Lower lobe of right lung (tissue), 2 donors: ENCODE measurements around the gene FYN. TPM values are rescaled to one million over a fixed set of nuclear protein-coding genes. Genes with fewer than 3 reads are reported as not detected.

Experiments
- ATAC-seq, 2 donors: fragments of 200-7000 bp; cut with Tn5 transposase; one replicate each; pipeline ENCODE4 v1.9.1; 2020 to 2022; ENCODE audit warnings: mild to moderate bottlenecking in 2 of 2, moderate library complexity in 2 of 2
- DNase-seq: peaks from one replicate; pipeline ENCODE4 v3.0.0-alpha.2; 2020
- H3K27ac ChIP-seq: fragments of 200-600 bp; one replicate; pipeline ENCODE4 v1.8.0; 2022
- H3K27me3 ChIP-seq: fragments of 200-600 bp; one replicate; pipeline ENCODE4 v1.8.0; 2022; ENCODE audit warnings: low read depth
- H3K36me3 ChIP-seq: fragments of 200-600 bp; one replicate; pipeline ENCODE4 v1.8.0; 2022; ENCODE audit warnings: mild to moderate bottlenecking
- H3K4me1 ChIP-seq: fragments of 200-600 bp; one replicate; pipeline ENCODE4 v1.8.0; 2022
- H3K4me3 ChIP-seq: fragments of 200-600 bp; one replicate; pipeline ENCODE4 v1.8.0; 2022; ENCODE audit warnings: mild to moderate bottlenecking
- H3K9me3 ChIP-seq: fragments of 200-600 bp; one replicate; pipeline ENCODE4 v1.8.0; 2022
- intact Hi-C: fragments of 100-400 bp; cut with DNase I; formaldehyde crosslinking; loops from one replicate; pipeline ENCODE4 v1.11.0; 2022
- total RNA-seq: library from RNA; stranded (reverse); fragmentation: NEBNext Ultra II Directional; extraction: Animal tissue kit (Norgen Biotek cat#: 25700); gene quantifications from one replicate; pipeline ENCODE4 v1.2.1, GENCODE V29; 2021
- TF ChIP-seq, protein P1 (sequence below): fragments of 200-600 bp; IDR thresholded peaks from one replicate; pipeline ENCODE4 v1.8.0; 2022; ENCODE audit warnings: antibody characterized with exemption, mild to moderate bottlenecking
- donor health status: DM: no; HTN: yes; CAD: no; lungs with severe emphysema.

The FYN gene
- total RNA-seq, 1 donor from 2014 or later = 99.2 TPM

DNA sequence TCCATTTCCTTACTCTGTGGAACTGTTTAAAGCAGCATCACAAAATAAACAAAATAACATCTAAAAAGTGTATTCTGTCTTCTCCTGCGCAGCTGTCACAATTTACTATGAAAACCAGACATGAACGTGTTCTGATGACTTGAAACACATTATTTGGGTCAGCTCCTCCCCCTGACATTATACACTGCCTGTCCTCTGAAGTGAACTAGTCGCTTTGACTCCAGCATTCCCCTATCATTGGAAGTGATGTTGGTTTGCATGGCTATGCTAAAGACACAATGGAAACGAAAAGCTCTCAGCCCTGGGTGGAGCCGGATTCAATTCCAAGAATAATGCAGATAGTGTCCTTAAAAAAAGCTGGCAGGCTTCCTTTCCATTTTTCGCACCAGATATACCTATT is 125.9 kb downstream of the FYN start:
- TF ChIP-seq, protein P1, sequence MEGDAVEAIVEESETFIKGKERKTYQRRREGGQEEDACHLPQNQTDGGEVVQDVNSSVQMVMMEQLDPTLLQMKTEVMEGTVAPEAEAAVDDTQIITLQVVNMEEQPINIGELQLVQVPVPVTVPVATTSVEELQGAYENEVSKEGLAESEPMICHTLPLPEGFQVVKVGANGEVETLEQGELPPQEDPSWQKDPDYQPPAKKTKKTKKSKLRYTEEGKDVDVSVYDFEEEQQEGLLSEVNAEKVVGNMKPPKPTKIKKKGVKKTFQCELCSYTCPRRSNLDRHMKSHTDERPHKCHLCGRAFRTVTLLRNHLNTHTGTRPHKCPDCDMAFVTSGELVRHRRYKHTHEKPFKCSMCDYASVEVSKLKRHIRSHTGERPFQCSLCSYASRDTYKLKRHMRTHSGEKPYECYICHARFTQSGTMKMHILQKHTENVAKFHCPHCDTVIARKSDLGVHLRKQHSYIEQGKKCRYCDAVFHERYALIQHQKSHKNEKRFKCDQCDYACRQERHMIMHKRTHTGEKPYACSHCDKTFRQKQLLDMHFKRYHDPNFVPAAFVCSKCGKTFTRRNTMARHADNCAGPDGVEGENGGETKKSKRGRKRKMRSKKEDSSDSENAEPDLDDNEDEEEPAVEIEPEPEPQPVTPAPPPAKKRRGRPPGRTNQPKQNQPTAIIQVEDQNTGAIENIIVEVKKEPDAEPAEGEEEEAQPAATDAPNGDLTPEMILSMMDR = no peak
- DNase-seq (no peak), ATAC-seq (no peak)
- Histone ChIP-seq H3K4me3 (no peak overlapping the region), H3K9me3 (no peaks in the 10 kb centered on the region), H3K4me1 (peaks cover 88% of the 10 kb centered on the region), H3K27me3 (no peaks in the 10 kb centered on the region), H3K36me3 (no peaks in the 10 kb centered on the region), H3K27ac (peak overlapping the region; percentile 32)
- intact Hi-C loops = no loop called here

DNA sequence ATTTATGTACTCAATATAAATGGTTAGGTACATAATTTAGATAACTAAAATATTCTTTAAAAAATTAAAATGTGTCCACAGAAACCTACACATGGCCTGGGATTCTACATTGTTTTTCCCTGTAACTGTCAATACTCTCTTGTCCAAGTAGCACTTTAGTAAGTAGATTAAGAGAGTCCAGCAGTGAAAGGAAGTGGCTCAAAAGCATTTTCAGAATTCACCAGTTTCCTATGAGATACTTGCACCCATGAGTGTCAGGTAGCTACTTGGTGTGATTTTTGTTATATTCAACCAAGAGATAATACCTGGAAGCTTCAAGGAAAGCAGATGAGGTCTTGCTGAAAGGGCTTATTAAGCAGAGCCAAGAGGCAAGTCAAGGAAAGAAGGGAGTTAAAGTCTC is 126.3 kb downstream of the FYN start:
- ATAC-seq (no peak), DNase-seq (no peak)
- TF ChIP-seq, protein P1 = no peak
- Histone ChIP-seq H3K9me3 (no peaks in the 10 kb centered on the region), H3K27ac (peak overlapping the region; percentile 32), H3K36me3 (no peaks in the 10 kb centered on the region), H3K4me3 (no peak overlapping the region), H3K4me1 (peaks cover 85% of the 10 kb centered on the region), H3K27me3 (no peaks in the 10 kb centered on the region)
- intact Hi-C loops = no loop called here

DNA sequence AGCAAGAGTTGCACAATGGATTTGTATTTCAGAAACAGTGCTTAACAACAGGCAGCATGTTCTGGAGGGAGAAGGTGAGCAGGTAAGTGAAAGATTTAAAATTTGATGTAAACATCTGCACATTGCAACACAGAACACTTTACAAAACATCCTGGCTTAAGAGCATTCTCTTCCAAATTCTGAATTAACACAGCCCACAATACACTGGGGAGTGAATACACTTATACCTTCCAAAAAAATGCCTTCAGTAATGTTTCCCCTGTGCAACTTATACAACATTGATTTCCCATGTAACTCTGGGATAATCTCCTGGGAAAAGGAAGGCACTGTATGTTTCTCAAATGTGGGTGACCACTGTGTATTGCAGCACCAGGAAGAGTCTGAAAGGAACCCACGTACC is 127.6 kb downstream of the FYN start:
- Histone ChIP-seq H3K36me3 (no peaks in the 10 kb centered on the region), H3K27me3 (no peaks in the 10 kb centered on the region), H3K27ac (peak overlapping the region; percentile 32), H3K4me3 (no peak overlapping the region), H3K4me1 (peaks cover 72% of the 10 kb centered on the region), H3K9me3 (no peaks in the 10 kb centered on the region)
- no peak for DNase-seq
- intact Hi-C loops = no loop called here
- TF ChIP-seq, protein P1 = no peak
- ATAC-seq = no peak

DNA sequence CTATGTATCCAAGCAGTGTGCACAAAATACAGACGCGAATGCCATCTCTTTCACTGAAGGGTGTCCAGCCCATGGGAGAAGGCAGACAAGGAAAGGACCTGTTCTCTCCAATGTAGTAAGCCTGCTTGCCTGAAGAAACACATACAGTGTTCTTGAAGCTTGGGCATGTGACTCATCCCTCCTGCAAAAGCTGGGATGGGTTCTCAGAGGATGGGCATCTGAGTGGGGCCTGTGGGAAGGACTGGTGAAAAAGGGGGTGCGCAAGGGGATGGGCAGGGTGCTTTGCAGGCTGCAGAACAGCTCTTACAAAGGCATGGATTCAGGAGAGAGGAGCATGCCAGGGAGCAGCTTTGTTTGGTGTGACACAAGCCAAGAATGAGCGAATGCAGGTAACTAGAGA is 128.1 kb downstream of the FYN start:
- ATAC-seq (no peak), DNase-seq (no peak)
- Histone ChIP-seq H3K27me3 (no peaks in the 10 kb centered on the region), H3K9me3 (no peaks in the 10 kb centered on the region), H3K4me1 (peaks cover 68% of the 10 kb centered on the region), H3K36me3 (no peaks in the 10 kb centered on the region), H3K27ac (peak overlapping the region; percentile 32), H3K4me3 (no peak overlapping the region)
- intact Hi-C loops = no loop called here
- TF ChIP-seq, protein P1 = no peak

DNA sequence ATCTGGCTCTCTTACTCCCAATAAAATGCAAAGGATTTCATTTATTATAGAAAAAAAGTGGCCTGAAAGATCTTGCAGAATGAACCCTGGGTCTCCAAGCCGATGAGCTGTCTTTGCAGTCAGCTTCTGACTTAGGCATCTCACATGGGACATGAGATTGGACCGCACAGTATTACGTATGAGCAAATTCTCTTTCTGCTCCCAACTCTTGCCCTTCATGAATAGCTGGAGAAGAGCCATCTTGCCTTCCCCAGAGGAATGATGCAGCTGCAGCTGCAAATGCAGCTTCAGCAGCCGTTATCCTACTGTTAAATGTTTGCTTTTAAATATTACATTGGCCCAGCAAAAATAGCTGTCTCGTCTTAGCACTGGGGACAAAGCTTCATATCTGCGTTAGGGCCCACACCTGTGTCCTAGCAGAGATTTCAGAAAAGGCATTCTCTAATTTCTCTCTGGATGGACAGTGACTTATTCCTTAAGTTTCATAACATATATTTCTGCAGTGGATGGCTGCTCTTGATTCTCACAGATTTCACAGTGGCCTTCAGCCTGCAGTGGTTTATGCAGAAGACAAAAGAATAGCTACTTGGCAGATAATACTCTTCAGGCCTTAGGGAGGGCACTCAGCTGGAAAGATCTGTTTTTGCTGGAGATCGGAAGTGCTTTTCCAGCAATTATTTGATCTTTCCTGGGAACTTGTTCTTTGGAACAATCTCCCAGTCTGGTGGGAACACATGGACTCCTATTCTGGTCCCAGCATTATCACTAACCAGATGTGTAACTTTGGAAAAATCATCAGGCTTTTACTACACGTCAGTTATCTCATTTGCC is 129.2 kb downstream of the FYN start:
- TF ChIP-seq, protein P1 = no peak
- Histone ChIP-seq H3K9me3 (no peaks in the 10 kb centered on the region), H3K4me3 (no peak overlapping the region), H3K27me3 (no peaks in the 10 kb centered on the region), H3K27ac (peak overlapping the region; percentile 51), H3K4me1 (peaks cover 64% of the 10 kb centered on the region), H3K36me3 (no peaks in the 10 kb centered on the region)
- no peak for DNase-seq
- no peak for ATAC-seq
- intact Hi-C loops = no loop called here
